Liver (tissue), 9 donors: Measurements from ENCODE around the gene PWWP2A. TPM values are rescaled to one million over a fixed set of nuclear protein-coding genes. Genes with fewer than 3 reads are reported as not detected.

Source experiments
- DNase-seq: peaks from one replicate; pipeline ENCODE4 v3.0.0-alpha.2; 2017; ENCODE audit warnings: low spot score
- H3K27ac ChIP-seq, 2 donors: one replicate each; pipeline ENCODE4 v1.7.0; 2013; ENCODE audit warnings: inconsistent platforms in 2 of 2, low read length in 2 of 2, control low read depth in 1 of 2, low read depth in 1 of 2, mild to moderate bottlenecking in 1 of 2
- H3K27me3 ChIP-seq, 4 donors: one replicate each; pipeline versions ENCODE4 v1.6.1 to v1.7.0; 2013; ENCODE audit warnings: low read length in 3 of 4, inconsistent platforms in 1 of 4, mild to moderate bottlenecking in 1 of 4, moderate library complexity in 1 of 4; ENCODE audit not compliant: control insufficient read depth in 4 of 4, insufficient read depth in 4 of 4
- H3K36me3 ChIP-seq, 4 donors: one replicate each; pipeline versions ENCODE4 v1.6.1 to v1.7.0; 2013; ENCODE audit warnings: low read length in 3 of 4, mild to moderate bottlenecking in 3 of 4, low read depth in 1 of 4, moderate library complexity in 1 of 4; ENCODE audit not compliant: control insufficient read depth in 4 of 4, insufficient read depth in 3 of 4
- H3K4me1 ChIP-seq, 4 donors: one replicate each; pipeline versions ENCODE4 v1.6.1 to v1.7.0; 2013; ENCODE audit warnings: low read length in 3 of 4, mild to moderate bottlenecking in 3 of 4, moderate library complexity in 1 of 4; ENCODE audit not compliant: control insufficient read depth in 4 of 4, insufficient read depth in 4 of 4
- H3K4me3 ChIP-seq, 3 donors: one replicate each; pipeline versions ENCODE4 v1.6.1 to v1.7.0; 2013; ENCODE audit warnings: low read length in 3 of 3, control low read depth in 1 of 3, low read depth in 1 of 3, mild to moderate bottlenecking in 1 of 3
- H3K9ac ChIP-seq, 2 donors: one replicate each; pipeline ENCODE4 v1.7.0; 2013; ENCODE audit warnings: low read length in 2 of 2, mild to moderate bottlenecking in 2 of 2, moderate library complexity in 2 of 2, control low read depth in 1 of 2, low read depth in 1 of 2
- H3K9me3 ChIP-seq, 4 donors: one replicate each; pipeline versions ENCODE4 v1.6.1 to v1.7.0; 2013; ENCODE audit warnings: low read length in 3 of 4; ENCODE audit not compliant: control insufficient read depth in 4 of 4
- EGR1 ChIP-seq, 2 donors: IDR thresholded peaks; 2 replicates each; pipeline ENCODE4 v1.6.1; 2016 to 2018; ENCODE audit warnings: antibody characterized with exemption in 2 of 2, low read depth in 2 of 2
- FOXA1 ChIP-seq: IDR thresholded peaks from 2 replicates; pipeline ENCODE4 v1.6.1; 2016; ENCODE audit warnings: antibody characterized with exemption
- FOXA2 ChIP-seq: IDR thresholded peaks from 2 replicates; pipeline ENCODE4 v1.6.1; 2016; ENCODE audit warnings: antibody characterized with exemption
- GABPA ChIP-seq, 2 donors: IDR thresholded peaks in 1 of 2; conservative IDR thresholded peaks in 1 of 2; 2 replicates each; pipeline ENCODE4 v1.6.1; 2016; ENCODE audit warnings: antibody characterized with exemption in 2 of 2, mild to moderate bottlenecking in 1 of 2, moderate library complexity in 1 of 2
- HNF4A ChIP-seq, 2 donors: conservative IDR thresholded peaks; 2 replicates each; pipeline ENCODE4 v1.6.1; 2016; ENCODE audit warnings: antibody characterized with exemption in 2 of 2, mild to moderate bottlenecking in 2 of 2
- HNF4G ChIP-seq: IDR thresholded peaks from 2 replicates; pipeline ENCODE4 v1.6.1; 2016; ENCODE audit warnings: antibody characterized with exemption
- JUND ChIP-seq, 2 donors: IDR thresholded peaks; 2 replicates each; pipeline ENCODE4 v1.6.1; 2016; ENCODE audit warnings: antibody characterized with exemption in 2 of 2
- NR2F2 ChIP-seq: IDR thresholded peaks from 2 replicates; pipeline ENCODE4 v1.6.1; 2016; ENCODE audit warnings: antibody characterized with exemption
- RAD21 ChIP-seq, 2 donors: IDR thresholded peaks; 2 replicates each; pipeline ENCODE4 v1.6.1; 2016; ENCODE audit warnings: antibody characterized with exemption in 2 of 2, mild to moderate bottlenecking in 2 of 2
- RXRA ChIP-seq, 2 donors: IDR thresholded peaks; 2 replicates each; pipeline ENCODE4 v1.6.1; 2017 to 2018; ENCODE audit warnings: antibody characterized with exemption in 2 of 2, mild to moderate bottlenecking in 1 of 2
- SP1 ChIP-seq: IDR thresholded peaks from 2 replicates; pipeline ENCODE4 v1.6.1; 2018; ENCODE audit warnings: antibody characterized with exemption, mild to moderate bottlenecking
- TAF1 ChIP-seq: conservative IDR thresholded peaks from 2 replicates; pipeline ENCODE4 v1.6.1; 2016; ENCODE audit warnings: antibody characterized with exemption, mild to moderate bottlenecking
- YY1 ChIP-seq: IDR thresholded peaks from 2 replicates; pipeline ENCODE4 v1.6.1; 2016; ENCODE audit warnings: antibody characterized with exemption, mild to moderate bottlenecking
- WGBS: extraction: QIAGEN DNeasy Blood & Tissue Kit; methylation state at CpG from one replicate; pipeline ENCODE4 v1.1.7; 2013; 5-methylcytosine and 5-hydroxymethylcytosine counted together
- polyA plus RNA-seq, 2 donors: library from polyadenylated mRNA; stranded (reverse) in 1 of 2; unstranded in 1 of 2; fragments of 200-250 nt in 1 of 2; fragments of >200 nt in 1 of 2; fragmentation: Nextera tagmentation in 1 of 2; extraction: Ambion mirVana in 1 of 2; gene quantifications; one replicate each; pipeline versions ENCODE4 v1.2.1 to v1.2.3, GENCODE V29; 2013 to 2015
- total RNA-seq, 2 donors: library from RNA; depleted of rRNA; stranded (reverse); fragments of >200 nt; gene quantifications; one replicate each; pipeline ENCODE4 v1.2.3, GENCODE V29; 2014
- TF ChIP-seq, protein P1 (sequence below): IDR thresholded peaks from 2 replicates; pipeline ENCODE4 v1.6.1; 2016; ENCODE audit warnings: antibody characterized with exemption
- TF ChIP-seq, protein P2 (sequence below): IDR thresholded peaks from 2 replicates; pipeline ENCODE4 v1.6.1; 2016; ENCODE audit warnings: antibody characterized with exemption, mild to moderate bottlenecking
- TF ChIP-seq, protein P3 (sequence below): IDR thresholded peaks from 2 replicates; pipeline ENCODE4 v1.6.1; 2016; ENCODE audit warnings: antibody characterized with exemption
- TF ChIP-seq, protein P4 (sequence below): IDR thresholded peaks from 2 replicates; pipeline ENCODE4 v1.6.1; 2016; ENCODE audit warnings: antibody characterized with exemption
- TF ChIP-seq, protein P5 (sequence below): fragments of 150-350 bp; IDR thresholded peaks from 2 replicates; pipeline ENCODE4 v1.5.1; 2017; ENCODE audit warnings: improper control_type of control experiment, low read depth, low read length; ENCODE audit not compliant: missing input control
- donor health status: healthy.
- donor health status: healthy.
- donor health status: healthy.
- donor health status: healthy.
- donor health status: healthy.

The PWWP2A gene, protein sequence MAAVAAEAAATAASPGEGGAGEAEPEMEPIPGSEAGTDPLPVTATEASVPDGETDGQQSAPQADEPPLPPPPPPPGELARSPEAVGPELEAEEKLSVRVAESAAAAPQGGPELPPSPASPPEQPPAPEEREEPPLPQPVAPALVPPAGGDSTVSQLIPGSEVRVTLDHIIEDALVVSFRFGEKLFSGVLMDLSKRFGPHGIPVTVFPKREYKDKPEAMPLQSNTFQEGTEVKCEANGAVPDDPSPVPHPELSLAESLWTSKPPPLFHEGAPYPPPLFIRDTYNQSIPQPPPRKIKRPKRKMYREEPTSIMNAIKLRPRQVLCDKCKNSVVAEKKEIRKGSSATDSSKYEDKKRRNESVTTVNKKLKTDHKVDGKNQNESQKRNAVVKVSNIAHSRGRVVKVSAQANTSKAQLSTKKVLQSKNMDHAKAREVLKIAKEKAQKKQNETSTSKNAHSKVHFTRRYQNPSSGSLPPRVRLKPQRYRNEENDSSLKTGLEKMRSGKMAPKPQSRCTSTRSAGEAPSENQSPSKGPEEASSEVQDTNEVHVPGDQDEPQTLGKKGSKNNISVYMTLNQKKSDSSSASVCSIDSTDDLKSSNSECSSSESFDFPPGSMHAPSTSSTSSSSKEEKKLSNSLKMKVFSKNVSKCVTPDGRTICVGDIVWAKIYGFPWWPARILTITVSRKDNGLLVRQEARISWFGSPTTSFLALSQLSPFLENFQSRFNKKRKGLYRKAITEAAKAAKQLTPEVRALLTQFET
- total RNA-seq (10 to 100 TPM; 11.7 to 14.6 TPM), polyA plus RNA-seq (1 to 10 TPM; 4.8 TPM)

DNA sequence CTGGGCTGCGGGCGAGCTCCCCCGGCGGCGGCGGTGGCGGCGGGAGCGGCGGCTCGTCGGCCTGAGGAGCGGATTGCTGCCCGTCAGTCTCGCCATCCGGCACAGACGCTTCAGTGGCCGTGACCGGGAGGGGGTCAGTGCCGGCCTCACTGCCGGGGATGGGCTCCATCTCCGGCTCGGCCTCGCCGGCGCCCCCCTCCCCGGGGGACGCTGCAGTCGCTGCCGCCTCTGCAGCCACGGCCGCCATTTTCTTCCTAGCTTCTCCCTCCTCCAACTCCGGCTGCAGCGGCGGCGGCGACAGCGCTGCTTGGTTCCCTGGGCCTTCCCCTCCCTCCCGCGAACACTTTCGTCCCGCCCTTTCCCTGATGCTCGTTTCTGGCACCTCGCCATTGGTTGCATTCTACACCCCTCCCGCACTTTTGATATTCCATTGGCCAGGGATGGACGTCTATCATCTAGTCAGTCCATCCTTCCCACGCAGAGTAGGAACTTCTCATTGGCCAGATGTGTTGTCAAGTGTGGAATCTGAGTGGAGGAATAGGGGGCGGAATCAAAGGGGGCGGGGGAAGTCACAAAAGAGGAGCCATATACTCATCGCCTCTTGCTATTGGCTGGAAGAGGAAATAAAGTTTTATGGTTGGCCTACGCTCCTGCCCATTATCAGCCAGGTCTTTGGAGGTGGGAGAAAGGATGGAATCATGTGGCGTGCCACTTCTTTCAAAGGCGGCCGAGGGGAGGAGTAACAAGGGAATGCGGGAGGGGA is at the start of gene PWWP2A:
Gene PWWP2A, minus strand, starts transcription at position 309 of the 763 bp plus-strand sequence. Its CDS starts 62 bp downstream, at position 247.
- no peaks in the 10 kb centered on the region for H3K27me3 ChIP-seq
- H3K9ac ChIP-seq, result peak within 1 kb of the TSS; percentile 26 to 62
- H3K4me3 ChIP-seq, result peak within 1 kb of the TSS; percentile 68 to 85 (median 81)
- under 1% methylated on average over 55 of the region's 55 CpGs for WGBS
- peaks cover 0 to 2% (median 0%) of the 10 kb centered on the region in 4 donors for H3K36me3 ChIP-seq
- H3K4me1 ChIP-seq, result peaks cover 0 to 15% (median 8%) of the 10 kb centered on the region in 4 donors
- H3K27ac ChIP-seq, result peak within 1 kb of the TSS; percentile 94 to 97
- H3K9me3 ChIP-seq, result no peaks in the 10 kb centered on the region
- TF ChIP-seq HNF4G (no peak), YY1 (peak; percentile 98), SP1 (peak; percentile 99), HNF4A (conservative IDR thresholded peaks at IDR 0.05) (peak in 1 of 2 donors; percentile 50), GABPA (IDR thresholded peaks at IDR 0.05 in 1 of 2, conservative IDR thresholded peaks at IDR 0.05 in 1 of 2) (peak; percentile 59 to 85), FOXA1 (peak; percentile 38), EGR1 (IDR thresholded peaks at IDR 0.05; ENCODE audit: low read depth in 2 of 2) (peak; percentile 69 to 72), JUND (IDR thresholded peaks at IDR 0.05) (peak; percentile 52 to 65), FOXA2 (no peak), RAD21 (IDR thresholded peaks at IDR 0.05) (no peak), NR2F2 (peak; percentile 25), RXRA (IDR thresholded peaks at IDR 0.05) (peak; percentile 41 to 54), TAF1 (peak; percentile 77)
- TF ChIP-seq, protein P1, sequence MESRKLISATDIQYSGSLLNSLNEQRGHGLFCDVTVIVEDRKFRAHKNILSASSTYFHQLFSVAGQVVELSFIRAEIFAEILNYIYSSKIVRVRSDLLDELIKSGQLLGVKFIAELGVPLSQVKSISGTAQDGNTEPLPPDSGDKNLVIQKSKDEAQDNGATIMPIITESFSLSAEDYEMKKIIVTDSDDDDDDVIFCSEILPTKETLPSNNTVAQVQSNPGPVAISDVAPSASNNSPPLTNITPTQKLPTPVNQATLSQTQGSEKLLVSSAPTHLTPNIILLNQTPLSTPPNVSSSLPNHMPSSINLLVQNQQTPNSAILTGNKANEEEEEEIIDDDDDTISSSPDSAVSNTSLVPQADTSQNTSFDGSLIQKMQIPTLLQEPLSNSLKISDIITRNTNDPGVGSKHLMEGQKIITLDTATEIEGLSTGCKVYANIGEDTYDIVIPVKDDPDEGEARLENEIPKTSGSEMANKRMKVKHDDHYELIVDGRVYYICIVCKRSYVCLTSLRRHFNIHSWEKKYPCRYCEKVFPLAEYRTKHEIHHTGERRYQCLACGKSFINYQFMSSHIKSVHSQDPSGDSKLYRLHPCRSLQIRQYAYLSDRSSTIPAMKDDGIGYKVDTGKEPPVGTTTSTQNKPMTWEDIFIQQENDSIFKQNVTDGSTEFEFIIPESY, result peak; percentile 86
- TF ChIP-seq, protein P2, sequence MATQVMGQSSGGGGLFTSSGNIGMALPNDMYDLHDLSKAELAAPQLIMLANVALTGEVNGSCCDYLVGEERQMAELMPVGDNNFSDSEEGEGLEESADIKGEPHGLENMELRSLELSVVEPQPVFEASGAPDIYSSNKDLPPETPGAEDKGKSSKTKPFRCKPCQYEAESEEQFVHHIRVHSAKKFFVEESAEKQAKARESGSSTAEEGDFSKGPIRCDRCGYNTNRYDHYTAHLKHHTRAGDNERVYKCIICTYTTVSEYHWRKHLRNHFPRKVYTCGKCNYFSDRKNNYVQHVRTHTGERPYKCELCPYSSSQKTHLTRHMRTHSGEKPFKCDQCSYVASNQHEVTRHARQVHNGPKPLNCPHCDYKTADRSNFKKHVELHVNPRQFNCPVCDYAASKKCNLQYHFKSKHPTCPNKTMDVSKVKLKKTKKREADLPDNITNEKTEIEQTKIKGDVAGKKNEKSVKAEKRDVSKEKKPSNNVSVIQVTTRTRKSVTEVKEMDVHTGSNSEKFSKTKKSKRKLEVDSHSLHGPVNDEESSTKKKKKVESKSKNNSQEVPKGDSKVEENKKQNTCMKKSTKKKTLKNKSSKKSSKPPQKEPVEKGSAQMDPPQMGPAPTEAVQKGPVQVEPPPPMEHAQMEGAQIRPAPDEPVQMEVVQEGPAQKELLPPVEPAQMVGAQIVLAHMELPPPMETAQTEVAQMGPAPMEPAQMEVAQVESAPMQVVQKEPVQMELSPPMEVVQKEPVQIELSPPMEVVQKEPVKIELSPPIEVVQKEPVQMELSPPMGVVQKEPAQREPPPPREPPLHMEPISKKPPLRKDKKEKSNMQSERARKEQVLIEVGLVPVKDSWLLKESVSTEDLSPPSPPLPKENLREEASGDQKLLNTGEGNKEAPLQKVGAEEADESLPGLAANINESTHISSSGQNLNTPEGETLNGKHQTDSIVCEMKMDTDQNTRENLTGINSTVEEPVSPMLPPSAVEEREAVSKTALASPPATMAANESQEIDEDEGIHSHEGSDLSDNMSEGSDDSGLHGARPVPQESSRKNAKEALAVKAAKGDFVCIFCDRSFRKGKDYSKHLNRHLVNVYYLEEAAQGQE, result peak; percentile 76
- TF ChIP-seq, protein P3, sequence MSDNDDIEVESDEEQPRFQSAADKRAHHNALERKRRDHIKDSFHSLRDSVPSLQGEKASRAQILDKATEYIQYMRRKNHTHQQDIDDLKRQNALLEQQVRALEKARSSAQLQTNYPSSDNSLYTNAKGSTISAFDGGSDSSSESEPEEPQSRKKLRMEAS, result peak; percentile 72
- TF ChIP-seq, protein P4, sequence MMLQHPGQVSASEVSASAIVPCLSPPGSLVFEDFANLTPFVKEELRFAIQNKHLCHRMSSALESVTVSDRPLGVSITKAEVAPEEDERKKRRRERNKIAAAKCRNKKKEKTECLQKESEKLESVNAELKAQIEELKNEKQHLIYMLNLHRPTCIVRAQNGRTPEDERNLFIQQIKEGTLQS, result no peak
- TF ChIP-seq, protein P5, sequence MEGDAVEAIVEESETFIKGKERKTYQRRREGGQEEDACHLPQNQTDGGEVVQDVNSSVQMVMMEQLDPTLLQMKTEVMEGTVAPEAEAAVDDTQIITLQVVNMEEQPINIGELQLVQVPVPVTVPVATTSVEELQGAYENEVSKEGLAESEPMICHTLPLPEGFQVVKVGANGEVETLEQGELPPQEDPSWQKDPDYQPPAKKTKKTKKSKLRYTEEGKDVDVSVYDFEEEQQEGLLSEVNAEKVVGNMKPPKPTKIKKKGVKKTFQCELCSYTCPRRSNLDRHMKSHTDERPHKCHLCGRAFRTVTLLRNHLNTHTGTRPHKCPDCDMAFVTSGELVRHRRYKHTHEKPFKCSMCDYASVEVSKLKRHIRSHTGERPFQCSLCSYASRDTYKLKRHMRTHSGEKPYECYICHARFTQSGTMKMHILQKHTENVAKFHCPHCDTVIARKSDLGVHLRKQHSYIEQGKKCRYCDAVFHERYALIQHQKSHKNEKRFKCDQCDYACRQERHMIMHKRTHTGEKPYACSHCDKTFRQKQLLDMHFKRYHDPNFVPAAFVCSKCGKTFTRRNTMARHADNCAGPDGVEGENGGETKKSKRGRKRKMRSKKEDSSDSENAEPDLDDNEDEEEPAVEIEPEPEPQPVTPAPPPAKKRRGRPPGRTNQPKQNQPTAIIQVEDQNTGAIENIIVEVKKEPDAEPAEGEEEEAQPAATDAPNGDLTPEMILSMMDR, result no peak
- peak; percentile 96 for DNase-seq
